Right forelimb (tissue), 1 donor: ENCODE measurements around the gene SMPDL3B.
"Not testable (repeated sequence)": the region's sequence is repeated elsewhere in the genome, so short reads cannot be mapped to it uniquely, and the experiment has no call there.

ENCODE experiments used
- DNase-seq: peaks from one replicate; pipeline ENCODE4 v3.0.0-alpha.2; 2018

The SMPDL3B gene

GRCh38 chr1:27971674-27972073 lies 36.9 kb downstream of the SMPDL3B start:
- DNase-seq, result no peak

- no peak for DNase-seq
Measured at GRCh38 chr1:27972141-27972540, 37.3 kb downstream of the SMPDL3B start.

- no peak for DNase-seq
Measured at GRCh38 chr1:27973771-27974416, 39.1 kb downstream of the SMPDL3B start.

GRCh38 chr1:27974417-27974781 lies 39.6 kb downstream of the SMPDL3B start:
- no peak for DNase-seq

GRCh38 chr1:27979151-27979858 lies 44.5 kb downstream of the SMPDL3B start:
- no peak for DNase-seq

GRCh38 chr1:27979859-27980201 lies 45.0 kb downstream of the SMPDL3B start:
- no peak for DNase-seq

GRCh38 chr1:27980216-27980845 lies 45.5 kb downstream of the SMPDL3B start:
- no peak for DNase-seq

- no peak for DNase-seq
Measured at GRCh38 chr1:27981145-27981544, 46.3 kb downstream of the SMPDL3B start.

GRCh38 chr1:27990920-27991537 lies 56.2 kb downstream of the SMPDL3B start:
- DNase-seq, result no peak

GRCh38 chr1:27992276-27992675 lies 57.5 kb downstream of the SMPDL3B start:
- no peak for DNase-seq

GRCh38 chr1:27993241-27993640 lies 58.4 kb downstream of the SMPDL3B start:
- DNase-seq, result no peak

- no peak for DNase-seq
Measured at GRCh38 chr1:27994060-27994459, 59.3 kb downstream of the SMPDL3B start.

GRCh38 chr1:27994526-27994925 lies 59.7 kb downstream of the SMPDL3B start:
- not testable (repeated sequence) for DNase-seq

- no peak for DNase-seq
Measured at GRCh38 chr1:27999055-27999454, 64.3 kb downstream of the SMPDL3B start.

GRCh38 chr1:28002600-28002999 lies 67.8 kb downstream of the SMPDL3B start:
- no peak for DNase-seq

- not testable (repeated sequence) for DNase-seq
Measured at GRCh38 chr1:28003117-28003516, 68.3 kb downstream of the SMPDL3B start.
